ENCODE measurements around the gene TMEM167A. TPM values are rescaled to one million over a fixed set of nuclear protein-coding genes. Genes with fewer than 3 reads are reported as not detected.

Gene TMEM167A, protein sequence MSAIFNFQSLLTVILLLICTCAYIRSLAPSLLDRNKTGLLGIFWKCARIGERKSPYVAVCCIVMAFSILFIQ
- 48.4 TPM for total RNA-seq
- polyA plus RNA-seq = 44.8 TPM
- long read RNA-seq, donor 1, full-length matches to known transcripts = 9 of 9 reads
- long read RNA-seq, donor 1, partial matches to known transcripts = 0 of 9 reads
- long read RNA-seq, donor 1, other reads (novel, unspliced or antisense) = 0 of 9 reads
- long read RNA-seq, donor 2 = 0 reads
- long read RNA-seq, donor 3, full-length matches to known transcripts = 59 of 101 reads
- long read RNA-seq, donor 3, partial matches to known transcripts = 42 of 101 reads
- long read RNA-seq, donor 3, other reads (novel, unspliced or antisense) = 0 of 101 reads
- long read RNA-seq, donor 4, full-length matches to known transcripts = 22 of 22 reads
- long read RNA-seq, donor 4, partial matches to known transcripts = 0 of 22 reads
- long read RNA-seq, donor 4, other reads (novel, unspliced or antisense) = 0 of 22 reads
- long read RNA-seq, donor 5, full-length matches to known transcripts = 80 of 167 reads
- long read RNA-seq, donor 5, partial matches to known transcripts = 74 of 167 reads
- long read RNA-seq, donor 5, other reads (novel, unspliced or antisense) = 13 of 167 reads
- long read RNA-seq, donor 6, full-length matches to known transcripts = 35 of 43 reads
- long read RNA-seq, donor 6, partial matches to known transcripts = 8 of 43 reads
- long read RNA-seq, donor 6, other reads (novel, unspliced or antisense) = 0 of 43 reads
- long read RNA-seq, donor 7, full-length matches to known transcripts = 49 of 89 reads
- long read RNA-seq, donor 7, partial matches to known transcripts = 34 of 89 reads
- long read RNA-seq, donor 7, other reads (novel, unspliced or antisense) = 6 of 89 reads
- long read RNA-seq, donor 8, full-length matches to known transcripts = 23 of 23 reads
- long read RNA-seq, donor 8, partial matches to known transcripts = 0 of 23 reads
- long read RNA-seq, donor 8, other reads (novel, unspliced or antisense) = 0 of 23 reads
- long read RNA-seq, donor 9, full-length matches to known transcripts = 35 of 44 reads
- long read RNA-seq, donor 9, partial matches to known transcripts = 9 of 44 reads
- long read RNA-seq, donor 9, other reads (novel, unspliced or antisense) = 0 of 44 reads
- long read RNA-seq, donor 10, full-length matches to known transcripts = 48 of 85 reads
- long read RNA-seq, donor 10, partial matches to known transcripts = 31 of 85 reads
- long read RNA-seq, donor 10, other reads (novel, unspliced or antisense) = 6 of 85 reads

- peak; percentile 84 to 99 (median 96) for DNase-seq (ENCODE audit: low read depth in 6 of 9, low spot score in 9 of 9)
- Histone ChIP-seq H3K4me3 (ENCODE audit: low read length in 2 of 2) (peak within 1 kb of the TSS; percentile 99 to 100), H3K27me3 (ENCODE audit: control insufficient read depth in 2 of 2, insufficient read depth in 1 of 2, low read length in 1 of 2) (no peaks in the 10 kb centered on the region), H3K9me3 (ENCODE audit: control insufficient read depth in 2 of 2, insufficient read depth in 1 of 2, low read length in 1 of 2) (peaks cover 0 to 3% of the 10 kb centered on the region in 2 donors), H3K36me3 (ENCODE audit: control insufficient read depth in 2 of 2, insufficient read depth in 2 of 2, low read length in 1 of 2) (peaks cover 0 to 7% of the 10 kb centered on the region in 2 donors), H3K4me1 (ENCODE audit: control insufficient read depth in 2 of 2, insufficient read depth in 2 of 2, low read length in 2 of 2) (peaks cover 4 to 6% of the 10 kb centered on the region in 2 donors), H3K27ac (ENCODE audit: low read depth in 1 of 2, low read length in 1 of 2) (peak within 1 kb of the TSS; percentile 93 to 94)
- under 1% methylated on average over 44 of the region's 44 CpGs for WGBS
Observed at GRCh38 chr5:83076742-83077661, at the start of gene TMEM167A, which contains the start of gene XRCC4. Gene TMEM167A, minus strand, starts transcription at chr5:83077394. Its CDS starts 71 bp downstream, at chr5:83077323. Gene XRCC4, plus strand, starts transcription at chr5:83077547. Its CDS starts 27,373 bp downstream, at chr5:83104920.

DNA sequence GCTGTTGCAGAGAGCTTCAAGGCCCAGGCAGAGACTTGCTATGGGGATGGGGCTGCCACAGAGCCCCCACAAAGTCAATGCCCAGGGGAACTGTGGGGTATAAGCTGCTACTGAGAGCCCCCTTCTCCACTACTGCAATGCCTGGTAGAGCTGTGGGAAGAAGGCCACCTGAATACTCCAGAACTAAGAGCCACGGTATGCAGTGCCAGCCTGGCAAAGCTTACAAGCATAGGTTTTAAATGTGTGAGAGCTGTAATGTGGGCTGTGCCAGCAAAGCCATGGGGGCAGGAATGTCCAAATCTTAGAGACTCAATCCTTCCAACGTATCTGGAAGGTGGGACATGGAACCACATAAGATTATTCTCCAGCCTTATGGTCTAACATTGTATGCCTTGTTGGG lies 49.3 kb upstream of the TMEM167A start:
- Histone ChIP-seq H3K27ac (ENCODE audit: low read depth in 1 of 2, low read length in 1 of 2) (no peak overlapping the region), H3K36me3 (ENCODE audit: control insufficient read depth in 2 of 2, insufficient read depth in 2 of 2, low read length in 1 of 2) (no peaks in the 10 kb centered on the region), H3K9me3 (ENCODE audit: control insufficient read depth in 2 of 2, insufficient read depth in 1 of 2, low read length in 1 of 2) (no peaks in the 10 kb centered on the region), H3K4me3 (ENCODE audit: low read length in 2 of 2) (no peak overlapping the region), H3K27me3 (ENCODE audit: control insufficient read depth in 2 of 2, insufficient read depth in 1 of 2, low read length in 1 of 2) (no peaks in the 10 kb centered on the region), H3K4me1 (ENCODE audit: control insufficient read depth in 2 of 2, insufficient read depth in 2 of 2, low read length in 2 of 2) (no peaks in the 10 kb centered on the region)
- WGBS = 74% methylated on average over 2 of the region's 2 CpGs
- DNase-seq (ENCODE audit: low read depth in 6 of 9, low spot score in 9 of 9) = no peak

GRCh38 chr5:83125560-83125959 lies 48.4 kb upstream of the TMEM167A start:
- Histone ChIP-seq H3K36me3 (ENCODE audit: control insufficient read depth in 2 of 2, insufficient read depth in 2 of 2, low read length in 1 of 2) (no peaks in the 10 kb centered on the region), H3K9me3 (ENCODE audit: control insufficient read depth in 2 of 2, insufficient read depth in 1 of 2, low read length in 1 of 2) (no peaks in the 10 kb centered on the region), H3K4me1 (ENCODE audit: control insufficient read depth in 2 of 2, insufficient read depth in 2 of 2, low read length in 2 of 2) (no peaks in the 10 kb centered on the region), H3K27me3 (ENCODE audit: control insufficient read depth in 2 of 2, insufficient read depth in 1 of 2, low read length in 1 of 2) (no peaks in the 10 kb centered on the region), H3K4me3 (ENCODE audit: low read length in 2 of 2) (no peak overlapping the region), H3K27ac (ENCODE audit: low read depth in 1 of 2, low read length in 1 of 2) (no peak overlapping the region)
- DNase-seq (ENCODE audit: low read depth in 6 of 9, low spot score in 9 of 9) = no peak
- 89% methylated on average over 7 of the region's 7 CpGs for whole genome bisulfite sequencing

DNA sequence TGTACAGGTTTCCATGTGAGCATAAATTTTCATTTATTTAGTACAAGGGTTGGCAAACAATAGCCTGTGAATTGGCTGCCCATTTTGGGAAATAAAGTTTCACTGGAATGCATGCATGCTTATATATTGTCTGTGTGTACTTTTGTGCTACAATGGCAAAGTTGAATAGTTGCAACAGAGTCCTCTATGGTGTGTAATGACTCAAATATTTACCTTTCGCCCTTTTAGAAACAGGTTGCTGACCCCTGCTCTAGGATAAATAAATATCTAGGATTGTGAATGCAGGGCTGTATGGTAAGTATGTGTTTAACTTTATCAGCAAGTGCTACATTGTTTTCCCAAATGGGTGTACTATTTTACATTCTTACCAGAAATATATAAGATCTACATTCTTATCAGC lies 47.4 kb upstream of the TMEM167A start:
- Histone ChIP-seq H3K4me3 (ENCODE audit: low read length in 2 of 2) (no peak overlapping the region), H3K27me3 (ENCODE audit: control insufficient read depth in 2 of 2, insufficient read depth in 1 of 2, low read length in 1 of 2) (no peaks in the 10 kb centered on the region), H3K4me1 (ENCODE audit: control insufficient read depth in 2 of 2, insufficient read depth in 2 of 2, low read length in 2 of 2) (no peaks in the 10 kb centered on the region), H3K9me3 (ENCODE audit: control insufficient read depth in 2 of 2, insufficient read depth in 1 of 2, low read length in 1 of 2) (no peaks in the 10 kb centered on the region), H3K27ac (ENCODE audit: low read depth in 1 of 2, low read length in 1 of 2) (no peak overlapping the region), H3K36me3 (ENCODE audit: control insufficient read depth in 2 of 2, insufficient read depth in 2 of 2, low read length in 1 of 2) (no peaks in the 10 kb centered on the region)
- no peak for DNase-seq (ENCODE audit: low read depth in 6 of 9, low spot score in 9 of 9)
- WGBS = 98% methylated on average over 1 of the region's 1 CpG

DNA sequence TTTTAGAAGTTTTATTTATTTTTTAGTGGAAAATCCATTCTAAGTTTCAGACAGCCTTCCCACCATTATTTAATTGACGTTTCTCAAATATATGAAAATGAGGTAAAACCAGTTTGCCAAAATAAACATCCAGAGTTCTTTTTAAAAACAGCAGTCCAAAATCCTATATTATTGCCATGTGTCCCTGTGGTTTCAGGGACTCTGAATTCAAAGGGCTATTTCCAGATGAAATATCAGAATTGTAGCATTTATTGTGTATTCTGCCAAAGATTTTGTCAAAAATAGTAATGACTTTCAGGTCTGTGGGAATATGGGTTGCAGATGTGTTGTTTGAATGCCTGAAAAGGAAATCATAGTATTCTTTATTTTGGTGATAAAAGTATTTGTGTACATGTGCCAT lies 41.8 kb upstream of the TMEM167A start:
- 99% methylated on average over 1 of the region's 1 CpG for WGBS
- peaks cover 0 to under 1% of the 10 kb centered on the region in 2 donors for H3K9me3 ChIP-seq (ENCODE audit: control insufficient read depth in 2 of 2, insufficient read depth in 1 of 2, low read length in 1 of 2)
- H3K27ac ChIP-seq (ENCODE audit: low read depth in 1 of 2, low read length in 1 of 2) = no peak overlapping the region
- H3K4me3 ChIP-seq (ENCODE audit: low read length in 2 of 2) = no peak overlapping the region
- peaks cover 0 to 5% of the 10 kb centered on the region in 2 donors for H3K36me3 ChIP-seq (ENCODE audit: control insufficient read depth in 2 of 2, insufficient read depth in 2 of 2, low read length in 1 of 2)
- H3K27me3 ChIP-seq (ENCODE audit: control insufficient read depth in 2 of 2, insufficient read depth in 1 of 2, low read length in 1 of 2) = no peaks in the 10 kb centered on the region
- no peak for DNase-seq (ENCODE audit: low read depth in 6 of 9, low spot score in 9 of 9)
- H3K4me1 ChIP-seq (ENCODE audit: control insufficient read depth in 2 of 2, insufficient read depth in 2 of 2, low read length in 2 of 2) = no peaks in the 10 kb centered on the region

DNA sequence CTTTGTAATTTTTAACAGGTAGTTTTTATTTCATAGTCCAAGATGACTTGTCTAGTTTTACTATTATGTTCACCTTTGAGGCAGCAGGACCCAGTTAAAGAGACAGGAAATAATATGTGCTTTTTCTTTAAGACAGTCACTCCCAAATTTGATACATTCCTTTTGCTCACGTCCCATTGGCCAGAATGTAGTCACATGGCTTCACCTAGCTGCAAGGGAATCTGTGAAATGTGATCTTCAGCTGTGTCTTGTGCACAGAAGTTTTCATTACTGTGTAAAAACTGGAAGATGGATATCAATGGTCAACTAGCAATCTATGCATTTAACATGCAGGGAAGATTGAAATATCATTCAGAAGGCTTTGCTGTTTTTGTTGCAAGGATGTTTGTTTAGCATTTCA lies 41.3 kb upstream of the TMEM167A start:
- WGBS = 94% methylated on average over 1 of the region's 1 CpG
- Histone ChIP-seq H3K27me3 (ENCODE audit: control insufficient read depth in 2 of 2, insufficient read depth in 1 of 2, low read length in 1 of 2) (no peaks in the 10 kb centered on the region), H3K4me3 (ENCODE audit: low read length in 2 of 2) (no peak overlapping the region), H3K27ac (ENCODE audit: low read depth in 1 of 2, low read length in 1 of 2) (no peak overlapping the region), H3K36me3 (ENCODE audit: control insufficient read depth in 2 of 2, insufficient read depth in 2 of 2, low read length in 1 of 2) (peaks cover under 1 to 5% of the 10 kb centered on the region in 2 donors), H3K9me3 (ENCODE audit: control insufficient read depth in 2 of 2, insufficient read depth in 1 of 2, low read length in 1 of 2) (peaks cover 0 to 6% of the 10 kb centered on the region in 2 donors), H3K4me1 (ENCODE audit: control insufficient read depth in 2 of 2, insufficient read depth in 2 of 2, low read length in 2 of 2) (no peaks in the 10 kb centered on the region)
- no peak for DNase-seq (ENCODE audit: low read depth in 6 of 9, low spot score in 9 of 9)

DNA sequence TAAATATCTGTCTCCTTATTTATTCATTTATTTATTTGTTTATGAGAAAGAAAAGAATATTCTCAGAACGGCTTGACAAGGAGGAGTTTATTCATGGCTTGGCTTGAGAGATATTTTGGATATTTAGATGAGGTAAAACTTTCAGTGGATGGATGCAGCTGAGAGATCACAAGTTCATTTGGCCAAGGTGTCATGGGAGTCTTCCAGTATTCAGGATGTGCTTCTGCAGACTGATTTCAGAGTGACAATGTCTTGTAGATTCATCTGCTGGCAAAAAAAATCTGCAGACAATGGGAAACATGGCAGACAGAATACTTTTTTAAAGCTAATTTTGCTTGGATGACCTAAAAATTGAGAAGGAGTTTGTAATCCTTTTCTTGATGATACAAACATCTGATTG lies 38.6 kb upstream of the TMEM167A start:
- Histone ChIP-seq H3K36me3 (ENCODE audit: control insufficient read depth in 2 of 2, insufficient read depth in 2 of 2, low read length in 1 of 2) (peaks cover 4 to 5% of the 10 kb centered on the region in 2 donors), H3K4me3 (ENCODE audit: low read length in 2 of 2) (no peak overlapping the region), H3K27ac (ENCODE audit: low read depth in 1 of 2, low read length in 1 of 2) (no peak overlapping the region), H3K27me3 (ENCODE audit: control insufficient read depth in 2 of 2, insufficient read depth in 1 of 2, low read length in 1 of 2) (no peaks in the 10 kb centered on the region), H3K4me1 (ENCODE audit: control insufficient read depth in 2 of 2, insufficient read depth in 2 of 2, low read length in 2 of 2) (no peaks in the 10 kb centered on the region), H3K9me3 (ENCODE audit: control insufficient read depth in 2 of 2, insufficient read depth in 1 of 2, low read length in 1 of 2) (peaks cover 0 to 12% of the 10 kb centered on the region in 2 donors)
- WGBS = 98% methylated on average over 1 of the region's 1 CpG
- no peak for DNase-seq (ENCODE audit: low read depth in 6 of 9, low spot score in 9 of 9)

DNA sequence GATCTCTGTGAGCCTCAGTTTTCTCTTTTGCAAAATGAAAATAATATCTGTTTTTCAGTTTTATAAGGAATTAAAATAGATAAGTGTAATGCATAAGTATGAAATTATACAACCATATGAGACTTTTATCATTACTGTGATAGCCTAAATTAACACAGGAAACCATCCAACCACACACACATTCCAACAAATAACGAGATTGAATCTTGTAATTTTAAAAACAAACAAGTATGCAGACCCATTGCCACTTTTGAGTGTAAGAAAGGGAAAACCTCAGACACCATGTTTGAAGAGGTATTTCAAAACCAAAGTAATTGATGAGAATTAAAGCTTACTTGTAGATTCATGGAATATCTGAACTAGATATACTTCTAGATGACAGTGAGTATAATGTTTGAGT lies 32.2 kb upstream of the TMEM167A start:
- Histone ChIP-seq H3K27ac (ENCODE audit: low read depth in 1 of 2, low read length in 1 of 2) (no peak overlapping the region), H3K4me3 (ENCODE audit: low read length in 2 of 2) (no peak overlapping the region), H3K27me3 (ENCODE audit: control insufficient read depth in 2 of 2, insufficient read depth in 1 of 2, low read length in 1 of 2) (no peaks in the 10 kb centered on the region), H3K9me3 (ENCODE audit: control insufficient read depth in 2 of 2, insufficient read depth in 1 of 2, low read length in 1 of 2) (peaks cover 0 to 12% of the 10 kb centered on the region in 2 donors), H3K4me1 (ENCODE audit: control insufficient read depth in 2 of 2, insufficient read depth in 2 of 2, low read length in 2 of 2) (no peaks in the 10 kb centered on the region), H3K36me3 (ENCODE audit: control insufficient read depth in 2 of 2, insufficient read depth in 2 of 2, low read length in 1 of 2) (peaks cover 2 to 4% of the 10 kb centered on the region in 2 donors)
- WGBS = 80% methylated on average over 1 of the region's 1 CpG
- DNase-seq (ENCODE audit: low read depth in 6 of 9, low spot score in 9 of 9) = no peak

Data from thymus (tissue), 14 donors.